A549 treated with dexamethasone at 1 μM for 4 hours (cell line): Measurements from ENCODE around the gene THSD4. TPM values are rescaled to one million over a fixed set of nuclear protein-coding genes. Genes with fewer than 3 reads are reported as not detected.

Experiments used
- total RNA-seq: library from RNA; stranded (reverse); fragments of 200-300 nt; extraction: Qiagen RNA extraction; gene quantifications from 5 replicates; pipeline ENCODE4 v1.2.3, GENCODE V29; 2022

Gene THSD4
- 21.1 to 32.4 TPM (median 29.6 TPM) in 5 replicates for total RNA-seq

GRCh38 chr15:71114887-71115566, at the start of gene THSD4:
Gene THSD4, plus strand, starts transcription at chr15:71115471.

GRCh38 chr15:71810256-71811035, 695.2 kb downstream of the THSD4 start, which contains the start of gene NR2E3:
Gene NR2E3, plus strand, starts transcription at chr15:71810554. Its CDS starts 190 bp downstream, at chr15:71810744.

Other genes starting within 250 kb of the THSD4 start
- gene THAP10, start 223.0 kb upstream of the THSD4 start, total RNA-seq: 4.1 to 5.6 TPM (median 4.7 TPM) in 5 replicates
- 4.1 to 5.2 TPM (median 4.7 TPM) in 5 replicates for gene LRRC49, start 222.6 kb upstream of the THSD4 start, total RNA-seq